K562 (cell line): ENCODE results near the gene BBC3. TPM values are rescaled to one million over a fixed set of nuclear protein-coding genes. Genes with fewer than 3 reads are reported as not detected.

Experiments
- CC2D1A ChIP-seq: fragments of 450-650 bp; IDR thresholded peaks from 2 replicates; pipeline ENCODE4 v1.6.1; 2017; ENCODE audit warnings: mild to moderate bottlenecking
- HDAC2 ChIP-seq: fragments of 450-650 bp; IDR thresholded peaks from 2 replicates; pipeline ENCODE4 v1.6.1; 2016; ENCODE audit warnings: mild to moderate bottlenecking
- HMBOX1 ChIP-seq: sonication (generic); IDR thresholded peaks from 2 replicates; pipeline ENCODE4 v1.6.1; 2016
- KAT7 ChIP-seq: sonication (generic); formaldehyde crosslinking; IDR thresholded peaks from 2 replicates; pipeline ENCODE4 v1.8.0; 2022; ENCODE audit warnings: missing genetic modification reagents, mild to moderate bottlenecking, borderline replicate concordance
- L3MBTL2 ChIP-seq: fragments of 450-650 bp; IDR thresholded peaks from 2 replicates; pipeline ENCODE4 v1.6.1; 2016; ENCODE audit warnings: mild to moderate bottlenecking, moderate library complexity
- MAFK ChIP-seq: IDR thresholded peaks from 2 replicates; pipeline ENCODE4 v1.6.1; 2011; ENCODE audit warnings: low read length, improper control_type of control experiment
- MTA2 ChIP-seq: fragments of 450-650 bp; IDR thresholded peaks from 2 replicates; pipeline ENCODE4 v1.6.1; 2016; ENCODE audit warnings: low read depth
- MYBL2 ChIP-seq, 2 experiments: fragments of 450-650 bp in 1 of 2; sonication (generic) in 1 of 2; formaldehyde crosslinking in 1 of 2; IDR thresholded peaks; 2 replicates each; pipeline versions ENCODE4 v1.6.1 to v1.8.1; 2017 to 2022; ENCODE audit warnings: borderline replicate concordance in 1 of 2, inconsistent platforms in 1 of 2, low read depth in 1 of 2, mild to moderate bottlenecking in 1 of 2, missing genetic modification reagents in 1 of 2, moderate library complexity in 1 of 2
- MYC ChIP-seq, 2 experiments: fragments of 250-450 bp in 1 of 2; sonication (Bioruptor Pico) in 1 of 2; IDR thresholded peaks; 2 replicates each; pipeline versions ENCODE4 v1.5.1 to v1.6.1; 2012 to 2021; ENCODE audit warnings: low read depth in 2 of 2, borderline replicate concordance in 1 of 2, improper control_type of control experiment in 1 of 2, low read length in 1 of 2, mild to moderate bottlenecking in 1 of 2, moderate library complexity in 1 of 2
- NFYB ChIP-seq: IDR thresholded peaks from 2 replicates; pipeline ENCODE4 v1.6.1; 2011; ENCODE audit warnings: mild to moderate bottlenecking, moderate library complexity; ENCODE audit not compliant: insufficient read length; ENCODE audit errors: extremely low read depth
- POLR2AphosphoS5 ChIP-seq: IDR thresholded peaks from 2 replicates; pipeline ENCODE4 v1.6.1; 2011; ENCODE audit warnings: mild to moderate bottlenecking, low read depth, low read length, moderate library complexity; ENCODE audit not compliant: control insufficient read depth, insufficient read depth
- SMAD3 ChIP-seq: fragments of 450-650 bp; formaldehyde crosslinking; conservative IDR thresholded peaks from 2 replicates; pipeline ENCODE4 v1.4.0; 2020; ENCODE audit warnings: mild to moderate bottlenecking
- SMARCE1 ChIP-seq: fragments of 450-650 bp; IDR thresholded peaks from 2 replicates; pipeline ENCODE4 v1.7.1; 2016; ENCODE audit warnings: mild to moderate bottlenecking
- TCF15 ChIP-seq: fragments of 250-450 bp; sonication (Bioruptor Pico); IDR thresholded peaks from 2 replicates; pipeline ENCODE4 v1.8.0; 2022; ENCODE audit warnings: moderate library complexity, mild to moderate bottlenecking, inconsistent platforms
- TEAD2 ChIP-seq: fragments of 450-650 bp; IDR thresholded peaks from 2 replicates; pipeline ENCODE4 v1.6.1; 2016; ENCODE audit warnings: missing genetic modification characterization, control low read depth, missing compliant biosample characterization
- TRIM25 ChIP-seq: fragments of 450-650 bp; IDR thresholded peaks from 2 replicates; pipeline ENCODE4 v1.7.0; 2016; ENCODE audit warnings: borderline replicate concordance
- ZBTB17 ChIP-seq: fragments of 450-650 bp; formaldehyde crosslinking; IDR thresholded peaks from 2 replicates; pipeline ENCODE4 v1.4.0; 2020; ENCODE audit warnings: mild to moderate bottlenecking
- polyA plus RNA-seq, 8 experiments: library from polyadenylated mRNA; depleted of rRNA in 4 of 8; stranded (reverse) in 5 of 8; unstranded in 3 of 8; fragments of >200 nt; fragmentation: Nextera tagmentation in 2 of 8; fragmentation: Illumina TruSeq in 1 of 8; extraction: Ambion mirVana in 2 of 8; extraction: Trizol in 1 of 8; gene quantifications; 2 replicates each; pipeline versions ENCODE4 v1.2.1 to v1.2.3, GENCODE V29; 2011 to 2014; ENCODE audit warnings: inconsistent platforms in 1 of 8, missing spikeins in 1 of 8
- total RNA-seq, 7 experiments: library from RNA; depleted of rRNA in 6 of 7; stranded (reverse); fragments of >200 nt in 6 of 7; fragmentation: Illumina TruSeq in 2 of 7; extraction: Trizol in 2 of 7; gene quantifications; 2 replicates each; pipeline versions ENCODE4 v1.2.1 to v1.2.3, GENCODE V29; 2011 to 2021; ENCODE audit warnings: low replicate concordance in 1 of 7
- TF ChIP-seq, protein P1 (sequence below): fragments of 250-450 bp; sonication (Bioruptor Pico); IDR thresholded peaks from 2 replicates; pipeline ENCODE4 v1.5.0; 2021; ENCODE audit warnings: mild to moderate bottlenecking, borderline replicate concordance
- TF ChIP-seq, protein P2 (sequence below), 2 experiments: IDR thresholded peaks; 2 replicates each; pipeline ENCODE4 v1.6.1; 2012; ENCODE audit warnings: improper control_type of control experiment in 2 of 2, low read depth in 2 of 2, low read length in 2 of 2, borderline replicate concordance in 1 of 2

Gene BBC3
- total and polyA plus RNA-seq, 9 of the 15 experiments (the other 6 are each of a cell fraction or from before 2014, with no cell fraction given), result 0.15 to 30.7 (median 4.8) TPM

DNA sequence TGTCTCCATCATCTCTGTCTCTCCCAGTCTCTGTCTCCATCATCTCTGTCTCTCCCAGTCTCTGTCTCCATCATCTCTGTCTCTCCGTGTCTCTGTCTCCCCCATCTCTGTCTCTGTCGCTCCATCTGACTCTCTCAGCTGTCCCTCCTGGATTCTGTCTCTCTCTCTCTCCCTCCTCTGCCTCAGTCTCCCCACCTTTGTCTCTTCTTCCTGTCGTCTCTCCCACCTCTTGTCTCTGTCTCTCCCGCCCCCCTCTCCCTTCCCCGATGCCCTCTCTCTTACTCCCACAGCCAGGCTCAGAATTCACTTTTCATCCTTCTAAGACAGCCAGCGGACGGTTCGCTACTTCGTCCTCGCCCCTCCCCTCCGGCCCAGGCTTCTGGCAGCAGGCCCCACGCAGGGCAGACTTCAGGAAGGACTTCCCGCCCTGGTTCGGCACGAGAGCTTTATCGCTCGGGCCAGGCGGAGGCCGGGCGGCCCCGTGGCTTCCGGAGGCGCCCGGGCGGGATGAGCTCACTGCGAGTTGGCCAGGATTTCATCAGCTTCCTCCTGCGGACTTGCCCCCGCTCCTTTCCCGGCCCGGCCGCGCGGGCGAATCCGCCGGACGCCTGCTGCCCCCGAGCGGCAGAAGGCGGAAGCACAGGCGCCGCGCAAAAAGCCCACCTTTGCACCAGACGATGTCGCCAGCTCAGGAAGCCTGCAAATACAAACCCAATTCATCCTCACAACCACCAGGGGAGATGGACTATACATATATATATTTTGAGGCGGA, 13.0 kb upstream of the BBC3 start (continued):
- peak; percentile 97 for TF ChIP-seq TRIM25
- no peak for TF ChIP-seq ZBTB17 (CRISPR knock-in tag)
- no peak for TF ChIP-seq NFYB
- TF ChIP-seq MYBL2 (IDR thresholded peaks at IDR 0.05; ENCODE audit: low read depth), result no peak
- no peak for TF ChIP-seq MYBL2 (CRISPR knock-in tag; IDR thresholded peaks at IDR 0.05; ENCODE audit: borderline replicate concordance)
- TF ChIP-seq HDAC2, result peak; percentile 98
- TF ChIP-seq, protein P1, sequence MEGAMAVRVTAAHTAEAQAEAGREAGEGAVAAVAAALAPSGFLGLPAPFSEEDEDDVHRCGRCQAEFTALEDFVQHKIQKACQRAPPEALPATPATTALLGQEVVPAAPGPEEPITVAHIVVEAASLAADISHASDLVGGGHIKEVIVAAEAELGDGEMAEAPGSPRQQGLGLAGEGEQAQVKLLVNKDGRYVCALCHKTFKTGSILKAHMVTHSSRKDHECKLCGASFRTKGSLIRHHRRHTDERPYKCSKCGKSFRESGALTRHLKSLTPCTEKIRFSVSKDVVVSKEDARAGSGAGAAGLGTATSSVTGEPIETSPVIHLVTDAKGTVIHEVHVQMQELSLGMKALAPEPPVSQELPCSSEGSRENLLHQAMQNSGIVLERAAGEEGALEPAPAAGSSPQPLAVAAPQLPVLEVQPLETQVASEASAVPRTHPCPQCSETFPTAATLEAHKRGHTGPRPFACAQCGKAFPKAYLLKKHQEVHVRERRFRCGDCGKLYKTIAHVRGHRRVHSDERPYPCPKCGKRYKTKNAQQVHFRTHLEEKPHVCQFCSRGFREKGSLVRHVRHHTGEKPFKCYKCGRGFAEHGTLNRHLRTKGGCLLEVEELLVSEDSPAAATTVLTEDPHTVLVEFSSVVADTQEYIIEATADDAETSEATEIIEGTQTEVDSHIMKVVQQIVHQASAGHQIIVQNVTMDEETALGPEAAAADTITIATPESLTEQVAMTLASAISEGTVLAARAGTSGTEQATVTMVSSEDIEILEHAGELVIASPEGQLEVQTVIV (CRISPR knock-in tag), result no peak
- peak; percentile 75 for TF ChIP-seq POLR2AphosphoS5
- TF ChIP-seq, protein P2, sequence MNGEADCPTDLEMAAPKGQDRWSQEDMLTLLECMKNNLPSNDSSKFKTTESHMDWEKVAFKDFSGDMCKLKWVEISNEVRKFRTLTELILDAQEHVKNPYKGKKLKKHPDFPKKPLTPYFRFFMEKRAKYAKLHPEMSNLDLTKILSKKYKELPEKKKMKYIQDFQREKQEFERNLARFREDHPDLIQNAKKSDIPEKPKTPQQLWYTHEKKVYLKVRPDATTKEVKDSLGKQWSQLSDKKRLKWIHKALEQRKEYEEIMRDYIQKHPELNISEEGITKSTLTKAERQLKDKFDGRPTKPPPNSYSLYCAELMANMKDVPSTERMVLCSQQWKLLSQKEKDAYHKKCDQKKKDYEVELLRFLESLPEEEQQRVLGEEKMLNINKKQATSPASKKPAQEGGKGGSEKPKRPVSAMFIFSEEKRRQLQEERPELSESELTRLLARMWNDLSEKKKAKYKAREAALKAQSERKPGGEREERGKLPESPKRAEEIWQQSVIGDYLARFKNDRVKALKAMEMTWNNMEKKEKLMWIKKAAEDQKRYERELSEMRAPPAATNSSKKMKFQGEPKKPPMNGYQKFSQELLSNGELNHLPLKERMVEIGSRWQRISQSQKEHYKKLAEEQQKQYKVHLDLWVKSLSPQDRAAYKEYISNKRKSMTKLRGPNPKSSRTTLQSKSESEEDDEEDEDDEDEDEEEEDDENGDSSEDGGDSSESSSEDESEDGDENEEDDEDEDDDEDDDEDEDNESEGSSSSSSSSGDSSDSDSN (IDR thresholded peaks at IDR 0.05; ENCODE audit: borderline replicate concordance in 1 of 2, low read depth in 2 of 2, low read length in 2 of 2), result peak; percentile 34 to 77; a peak in 2 of 4 replicates
- no peak for TF ChIP-seq TCF15
- TF ChIP-seq HMBOX1, result no peak
- TF ChIP-seq SMARCE1, result peak; percentile 87
- TF ChIP-seq TEAD2 (tag), result no peak
- TF ChIP-seq CC2D1A, result peak; percentile 84
- TF ChIP-seq KAT7 (CRISPR knock-in tag), result peak; percentile 92; the same call in 1 of the 2 replicates
- no peak for TF ChIP-seq MAFK
- peak; percentile 97 for TF ChIP-seq MYC (IDR thresholded peaks at IDR 0.05; ENCODE audit: low read depth, low read length)
- 0 out of 2 replicates have a peak, but pooled peaks have one; percentile 14 for TF ChIP-seq MYC (CRISPR knock-in tag; IDR thresholded peaks at IDR 0.05; ENCODE audit: borderline replicate concordance, low read depth)
- TF ChIP-seq SMAD3 (CRISPR knock-in tag), result peak; percentile 69
- peak; percentile 92 for TF ChIP-seq L3MBTL2
- TF ChIP-seq MTA2, result peak; percentile 80
